ENCODE measurements around the gene THRA. TPM values are rescaled to one million over a fixed set of nuclear protein-coding genes. Genes with fewer than 3 reads are reported as not detected.

The THRA gene
- total and polyA plus RNA-seq, 2 of the 8 experiments (the other 6 are each of a cell fraction or from before 2014, with no cell fraction given) = 6.4 to 10.2 TPM

DNA sequence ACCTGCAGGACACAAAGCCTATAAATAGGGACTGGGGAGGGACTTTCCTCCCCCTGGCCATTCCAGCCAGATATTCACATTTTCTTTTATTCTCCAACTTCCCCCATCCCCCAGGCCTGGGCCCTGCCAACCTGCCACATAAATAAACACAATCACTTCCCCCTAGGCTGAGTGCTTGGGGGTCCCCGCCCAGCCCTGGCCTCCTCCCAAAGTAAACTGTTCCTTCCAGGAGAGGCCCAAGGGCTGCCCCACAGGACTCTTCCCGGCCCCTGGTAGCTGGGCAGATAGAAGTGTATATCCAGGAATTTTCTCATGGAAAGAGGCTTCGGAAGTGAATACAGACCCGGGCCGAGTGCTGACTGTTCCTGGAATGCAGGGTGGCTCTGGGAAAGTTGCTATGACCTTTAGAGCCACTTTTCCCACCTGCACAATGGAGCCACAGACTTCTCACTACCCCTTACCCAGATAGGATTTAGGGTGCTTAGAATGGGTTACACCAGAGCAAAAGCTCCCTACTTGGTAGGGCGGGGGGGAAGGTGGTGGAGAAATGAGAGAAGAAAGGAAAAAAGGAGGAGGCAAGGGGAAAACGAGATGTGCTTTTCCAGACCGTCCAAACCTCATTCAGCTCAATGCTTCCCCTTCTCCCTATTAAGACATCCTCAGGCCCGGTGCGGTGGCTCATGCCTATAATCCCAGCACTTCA lies 39.0 kb upstream of the THRA start:
- no peak overlapping the region for H3K56ac ChIP-seq (replicated peaks; ENCODE audit: insufficient read length, low read depth, low read length)
- H4K5ac ChIP-seq (ENCODE audit: insufficient read length, low read depth, low read length) = no peak overlapping the region
- no peak overlapping the region for H3K4ac ChIP-seq (replicated peaks; ENCODE audit: insufficient read length, low read depth, low read length)
- H3K4me2 ChIP-seq (ENCODE audit: insufficient read depth in 1 of 2, low read depth in 2 of 2, low read length in 2 of 2) = no peak overlapping the region
- POLR2A ChIA-PET (ENCODE audit: partially characterized antibody) = interaction anchor here (4.8 kb wide), 1 partner anchor 7 kb away, joined by 42 read pairs; the partner anchor contains the start of gene CSF3
- DNase-seq (ENCODE audit: low read depth in 1 of 2, low spot score in 2 of 2) (no peak), FAIRE-seq (no peak)
- no peak overlapping the region for H2AK5ac ChIP-seq (ENCODE audit: low read depth, low read length)
- no peak overlapping the region for H2BK120ac ChIP-seq (replicated peaks; ENCODE audit: low read depth, low read length)
- no peaks in the 10 kb centered on the region for H3K27me3 ChIP-seq (replicated peaks in 1 of 4; ENCODE audit: control insufficient read depth in 3 of 4, extremely low read depth in 1 of 4, insufficient read depth in 3 of 4, low read length in 3 of 4)
- no peak overlapping the region for H2BK12ac ChIP-seq (ENCODE audit: low read depth, low read length)
- no peaks in the 10 kb centered on the region; the same call in 1 of the 2 replicates for H3K23me2 ChIP-seq (ENCODE audit: low read depth, low read length)
- no peak overlapping the region for H3K18ac ChIP-seq (ENCODE audit: extremely low read depth, low read length)
- no peaks in the 10 kb centered on the region for H3K79me2 ChIP-seq (ENCODE audit: control insufficient read depth in 1 of 2, insufficient read depth in 2 of 2, low read length in 2 of 2)
- H3K14ac ChIP-seq (ENCODE audit: insufficient read length) = no peak overlapping the region
- H3K36me3 ChIP-seq (ENCODE audit: control insufficient read depth in 2 of 4, insufficient read depth in 4 of 4, low read length in 3 of 4) = peaks cover 14 to 34% (median 29%) of the 10 kb centered on the region in 4 experiments
- H4K91ac ChIP-seq (replicated peaks; ENCODE audit: insufficient read length, low read length) = no peak overlapping the region
- no peak overlapping the region for H3K4me3 ChIP-seq (ENCODE audit: extremely low read depth in 1 of 4, insufficient read depth in 2 of 4, low read depth in 3 of 4, low read length in 4 of 4)
- H2BK5ac ChIP-seq (ENCODE audit: low read depth, low read length) = no peak overlapping the region
- no peak overlapping the region for H2BK20ac ChIP-seq (ENCODE audit: low read length)
- no peak overlapping the region for H3K27ac ChIP-seq (ENCODE audit: low read depth, low read length)
- no peak overlapping the region for H3K23ac ChIP-seq (ENCODE audit: insufficient read length)
- no peaks in the 10 kb centered on the region for H3K79me1 ChIP-seq (ENCODE audit: low read depth, low read length)
- no peaks in the 10 kb centered on the region for H3K9me3 ChIP-seq (ENCODE audit: insufficient read depth in 2 of 2, low read depth in 1 of 2, low read length in 1 of 2)
- no peak overlapping the region for H2BK15ac ChIP-seq (ENCODE audit: low read length)
- no peak overlapping the region for H3K9ac ChIP-seq (replicated peaks in 1 of 4; ENCODE audit: extremely low read depth in 1 of 4, low read depth in 3 of 4, low read length in 3 of 4)
- H4K8ac ChIP-seq (ENCODE audit: extremely low read depth, insufficient read depth, low read length) = no peak overlapping the region
- H3K4me1 ChIP-seq (replicated peaks in 1 of 4; ENCODE audit: control insufficient read depth in 3 of 4, insufficient read depth in 4 of 4, low read length in 3 of 4) = peaks cover 0 to 11% (median 8%) of the 10 kb centered on the region in 4 experiments; a peak in 6 of 7 replicates
- CTCF ChIA-PET (ENCODE audit: partially characterized antibody) = interaction anchor here (1.0 to 29.7 kb wide), 4 partner anchors 12 to 66 kb away, joined by 4 to 876 read pairs (median 250); partner anchors contain the start of genes CSF3, MED24 and THRA
- H2AFZ ChIP-seq (ENCODE audit: low read length) = no peak overlapping the region
- WGBS, 2 experiments (ENCODE audit: extremely low coverage in 1 of 2, insufficient coverage in 1 of 2, insufficient read length in 1 of 2, insufficient replicate concordance in 2 of 2, low coverage in 1 of 2, low lambda C conversion rate in 2 of 2, missing lambda C conversion rate in 1 of 2) = 92% methylated on average over 10 of the region's 10 CpGs; no CpG with 5 or more reads in 1 of the 2 experiments
- H4K20me1 ChIP-seq (replicated peaks in 1 of 2; ENCODE audit: control insufficient read depth in 1 of 2, insufficient read depth in 2 of 2, low read length in 2 of 2) = peaks cover 0 to 2% of the 10 kb centered on the region in 2 experiments
- TF ChIP-seq JUND (IDR thresholded peaks at IDR 0.05; ENCODE audit: low read length) = no peak
- no peak for TF ChIP-seq RAD21 (IDR thresholded peaks at IDR 0.05 in 1 of 2, conservative IDR thresholded peaks at IDR 0.05 in 1 of 2; ENCODE audit: low read depth in 2 of 2, low read length in 2 of 2)
- TF ChIP-seq SP2 (IDR thresholded peaks at IDR 0.05; ENCODE audit: low read length) = no peak
- TF ChIP-seq SP1 (IDR thresholded peaks at IDR 0.05; ENCODE audit: low read depth, low read length) = no peak
- TF ChIP-seq EP300 (IDR thresholded peaks at IDR 0.05; ENCODE audit: borderline replicate concordance in 1 of 2, low read depth in 2 of 2, low read length in 2 of 2) = no peak
- TF ChIP-seq SIRT6 (IDR thresholded peaks at IDR 0.05; ENCODE audit: low read length) = no peak
- no peak for TF ChIP-seq POLR2A (IDR thresholded peaks at IDR 0.05; ENCODE audit: control extremely low read depth in 1 of 2, low read depth in 2 of 2, low read length in 2 of 2)
- no peak for TF ChIP-seq NRF1 (IDR thresholded peaks at IDR 0.05; ENCODE audit: low read depth, low read length)
- TF ChIP-seq CBX8 (IDR thresholded peaks at IDR 0.05; ENCODE audit: borderline replicate concordance, low read depth, low read length) = no peak
- TF ChIP-seq GTF2F1 (IDR thresholded peaks at IDR 0.05; ENCODE audit: borderline replicate concordance, low read depth, low read length) = no peak
- TF ChIP-seq, protein P1, sequence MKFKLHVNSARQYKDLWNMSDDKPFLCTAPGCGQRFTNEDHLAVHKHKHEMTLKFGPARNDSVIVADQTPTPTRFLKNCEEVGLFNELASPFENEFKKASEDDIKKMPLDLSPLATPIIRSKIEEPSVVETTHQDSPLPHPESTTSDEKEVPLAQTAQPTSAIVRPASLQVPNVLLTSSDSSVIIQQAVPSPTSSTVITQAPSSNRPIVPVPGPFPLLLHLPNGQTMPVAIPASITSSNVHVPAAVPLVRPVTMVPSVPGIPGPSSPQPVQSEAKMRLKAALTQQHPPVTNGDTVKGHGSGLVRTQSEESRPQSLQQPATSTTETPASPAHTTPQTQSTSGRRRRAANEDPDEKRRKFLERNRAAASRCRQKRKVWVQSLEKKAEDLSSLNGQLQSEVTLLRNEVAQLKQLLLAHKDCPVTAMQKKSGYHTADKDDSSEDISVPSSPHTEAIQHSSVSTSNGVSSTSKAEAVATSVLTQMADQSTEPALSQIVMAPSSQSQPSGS (IDR thresholded peaks at IDR 0.05; ENCODE audit: low read length) = no peak

All from H1 (cell line).